ENCODE data around the gene DHRSX.

GRCh38 chrX:2469196-2469685 lies 31.5 kb downstream of the DHRSX start:
- TF ChIP-seq POLR2A (IDR thresholded peaks at IDR 0.05; ENCODE audit: low read depth, low read length) (no peak), CTCF (IDR thresholded peaks at IDR 0.05; ENCODE audit: extremely low read depth in 1 of 2, insufficient read depth in 1 of 2, low read depth in 1 of 2, low read length in 2 of 2) (no peak)

All from endothelial cell of umbilical vein (primary cell).